Measurements from ENCODE around the gene PGM5. TPM values are rescaled to one million over a fixed set of nuclear protein-coding genes. Genes with fewer than 3 reads are reported as not detected.

Gene PGM5
- total RNA-seq, 1 experiment from 2014 or later = 0.15 TPM

DNA sequence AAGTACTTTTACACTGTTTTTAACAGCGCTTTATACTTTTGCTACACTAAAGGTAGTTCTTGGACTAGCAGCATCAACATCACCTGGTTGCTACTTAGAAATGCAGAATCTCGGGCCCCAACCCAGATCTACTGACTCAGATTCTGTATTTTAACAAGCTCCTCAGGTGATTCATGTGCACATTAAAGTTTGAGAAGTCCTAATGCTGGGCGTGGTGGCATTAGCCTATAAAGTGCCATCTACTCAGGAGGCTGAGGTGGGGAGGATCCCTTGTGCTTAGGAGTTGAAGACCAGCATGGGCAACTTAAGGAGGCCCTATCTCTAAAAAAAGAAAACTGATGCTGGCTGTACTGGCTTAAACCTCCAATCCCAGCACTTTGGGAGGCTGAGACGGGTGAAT lies 157.6 kb downstream of the PGM5 start:
- POLR2A ChIA-PET = no interaction called here
- TF ChIP-seq POLR2A (IDR thresholded peaks at IDR 0.05; ENCODE audit: borderline replicate concordance, extremely low read depth, insufficient read depth, insufficient read length) (no peak), FOSL1 (IDR thresholded peaks at IDR 0.05; ENCODE audit: low read depth) (no peak), YY1 (IDR thresholded peaks at IDR 0.05; ENCODE audit: extremely low read depth, insufficient replicate concordance, low read depth, low read length) (no peak), TCF7L2 (IDR thresholded peaks at IDR 0.05; ENCODE audit: borderline replicate concordance, extremely low read depth, insufficient read depth, insufficient read length) (no peak), SRF (IDR thresholded peaks at IDR 0.05; ENCODE audit: low read depth) (no peak), EGR1 (IDR thresholded peaks at IDR 0.05; ENCODE audit: low read depth) (no peak), POLR2AphosphoS5 (IDR thresholded peaks at IDR 0.05; ENCODE audit: low read depth, low read length) (no peak), SIN3A (IDR thresholded peaks at IDR 0.05; ENCODE audit: low read depth) (no peak), CEBPB (IDR thresholded peaks at IDR 0.05; ENCODE audit: low read depth) (no peak), JUND (IDR thresholded peaks at IDR 0.05) (no peak), ELF1 (IDR thresholded peaks at IDR 0.05; ENCODE audit: borderline replicate concordance, low read depth) (no peak), RAD21 (IDR thresholded peaks at IDR 0.05; ENCODE audit: low read depth) (no peak), ZNF274 (IDR thresholded peaks at IDR 0.05; ENCODE audit: low read depth, low read length) (no peak)
- TF ChIP-seq, protein P1, sequence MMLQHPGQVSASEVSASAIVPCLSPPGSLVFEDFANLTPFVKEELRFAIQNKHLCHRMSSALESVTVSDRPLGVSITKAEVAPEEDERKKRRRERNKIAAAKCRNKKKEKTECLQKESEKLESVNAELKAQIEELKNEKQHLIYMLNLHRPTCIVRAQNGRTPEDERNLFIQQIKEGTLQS (IDR thresholded peaks at IDR 0.05) = no peak
- TF ChIP-seq, protein P2, sequence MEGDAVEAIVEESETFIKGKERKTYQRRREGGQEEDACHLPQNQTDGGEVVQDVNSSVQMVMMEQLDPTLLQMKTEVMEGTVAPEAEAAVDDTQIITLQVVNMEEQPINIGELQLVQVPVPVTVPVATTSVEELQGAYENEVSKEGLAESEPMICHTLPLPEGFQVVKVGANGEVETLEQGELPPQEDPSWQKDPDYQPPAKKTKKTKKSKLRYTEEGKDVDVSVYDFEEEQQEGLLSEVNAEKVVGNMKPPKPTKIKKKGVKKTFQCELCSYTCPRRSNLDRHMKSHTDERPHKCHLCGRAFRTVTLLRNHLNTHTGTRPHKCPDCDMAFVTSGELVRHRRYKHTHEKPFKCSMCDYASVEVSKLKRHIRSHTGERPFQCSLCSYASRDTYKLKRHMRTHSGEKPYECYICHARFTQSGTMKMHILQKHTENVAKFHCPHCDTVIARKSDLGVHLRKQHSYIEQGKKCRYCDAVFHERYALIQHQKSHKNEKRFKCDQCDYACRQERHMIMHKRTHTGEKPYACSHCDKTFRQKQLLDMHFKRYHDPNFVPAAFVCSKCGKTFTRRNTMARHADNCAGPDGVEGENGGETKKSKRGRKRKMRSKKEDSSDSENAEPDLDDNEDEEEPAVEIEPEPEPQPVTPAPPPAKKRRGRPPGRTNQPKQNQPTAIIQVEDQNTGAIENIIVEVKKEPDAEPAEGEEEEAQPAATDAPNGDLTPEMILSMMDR (IDR thresholded peaks at IDR 0.05 in 2 of 3, conservative IDR thresholded peaks at IDR 0.05 in 1 of 3; ENCODE audit: borderline replicate concordance in 1 of 3, insufficient read depth in 1 of 3, low read depth in 2 of 3, low read length in 2 of 3) = no peak
- Histone ChIP-seq H3K79me2 (ENCODE audit: insufficient read depth, low read length) (no peaks in the 10 kb centered on the region), H4K20me1 (ENCODE audit: insufficient read depth) (no peaks in the 10 kb centered on the region), H3K4me3 (replicated peaks in 1 of 2; ENCODE audit: low read depth in 1 of 2, low read length in 2 of 2) (no peak overlapping the region), H3K9me3 (ENCODE audit: control insufficient read depth in 1 of 2, insufficient read depth in 1 of 2, low read depth in 1 of 2, low read length in 2 of 2) (0 out of 4 replicates have a peak, but pooled peaks cover 0 to 3% of the 10 kb centered on the region in 2 experiments), H3K36me3 (ENCODE audit: control insufficient read depth in 1 of 2, insufficient read depth in 2 of 2, low read length in 2 of 2) (no peaks in the 10 kb centered on the region), H3K27ac (ENCODE audit: low read depth, low read length) (no peak overlapping the region), H2AFZ (ENCODE audit: low read depth, low read length, poor library complexity, severe bottlenecking) (no peak overlapping the region), H3K27me3 (ENCODE audit: insufficient read depth, low read length) (no peaks in the 10 kb centered on the region), H3K9me2 (ENCODE audit: insufficient read depth) (no peaks in the 10 kb centered on the region), H3K4me1 (ENCODE audit: control insufficient read depth in 1 of 2, insufficient read depth in 2 of 2, low read length in 2 of 2) (no peaks in the 10 kb centered on the region), H3K9ac (ENCODE audit: low read length) (no peak overlapping the region), H3K4me2 (ENCODE audit: low read length) (no peak overlapping the region)
- RAD21 ChIA-PET (ENCODE audit: low non-redundant PET in 1 of 2, low total read pairs in 2 of 2, uncharacterized antibody in 2 of 2, unreplicated experiment in 2 of 2) = no interaction called here
- ATAC-seq (no peak), DNase-seq (ENCODE audit: low read depth, low spot score) (no peak)
- intact Hi-C loops (cut with micrococcal nuclease) = no loop called here
- no TSS peak for BruUV-seq (replicated peaks)
- CTCF ChIA-PET = no interaction called here
